ENCODE data around the gene ZBTB20.
A peak's percentile ranks its signal among the peaks of the same experiment; 100 is the strongest.

Gene ZBTB20

GRCh38 chr3:114502204-114502603 lies 644.9 kb downstream of the ZBTB20 start:
- DNase-seq: no peak

DNA sequence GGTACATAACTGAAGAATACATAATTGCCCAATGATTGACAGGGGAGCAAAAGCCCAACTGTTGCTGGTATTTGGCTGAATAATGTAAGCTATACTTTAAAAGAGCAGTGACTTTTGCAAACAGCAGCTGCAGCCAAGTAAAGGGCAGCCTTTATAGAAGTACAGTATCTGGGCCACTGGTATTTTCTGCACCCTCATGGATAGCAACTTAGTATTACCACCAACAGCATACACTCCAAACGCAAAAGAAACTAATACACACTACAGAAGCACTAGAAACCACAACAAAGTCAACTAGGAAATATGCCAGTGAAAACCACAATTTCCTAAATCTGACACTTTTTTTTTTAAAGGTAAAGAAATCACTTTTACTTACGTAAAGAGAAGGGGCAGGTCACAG lies 647.1 kb downstream of the ZBTB20 start:
- no peak for DNase-seq

DNA sequence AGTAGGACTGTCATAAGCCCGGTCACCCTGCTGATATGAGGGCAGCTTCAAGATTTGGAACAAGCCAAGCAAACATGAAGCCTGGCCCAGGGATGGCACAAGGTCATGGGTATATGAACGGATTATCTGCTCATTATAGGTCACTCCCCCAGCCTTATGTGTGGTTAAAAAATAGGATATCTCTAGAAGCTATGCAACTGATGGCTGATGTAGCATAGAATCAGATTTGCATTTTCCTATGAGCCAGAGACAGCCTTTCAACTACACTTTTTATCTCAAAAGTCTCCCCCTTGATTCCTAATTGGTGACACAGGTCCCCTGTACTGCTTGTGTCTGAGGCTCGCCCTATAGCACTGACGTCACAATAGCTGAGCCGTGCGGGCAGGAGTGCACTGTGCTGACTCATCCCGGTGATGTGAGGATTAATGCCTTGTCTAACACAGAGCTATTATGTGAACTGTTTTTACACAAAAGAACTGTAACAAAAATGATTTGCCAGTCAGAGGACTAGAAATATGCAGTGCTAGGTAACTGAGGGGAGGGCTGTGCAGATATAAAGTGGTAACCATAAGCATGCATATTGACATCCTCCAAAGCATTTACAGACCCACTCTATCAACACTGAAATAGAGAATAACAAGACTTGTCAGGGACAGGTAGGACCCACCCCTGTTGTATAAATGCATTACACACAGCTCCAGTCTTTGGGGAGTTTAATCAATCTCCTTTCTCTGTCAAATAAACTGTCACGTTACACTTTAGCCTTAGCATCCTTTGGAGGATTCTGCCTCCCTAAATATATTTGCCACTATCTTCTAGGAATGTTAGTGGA lies 648.3 kb downstream of the ZBTB20 start:
- peak in 1 of 2 experiments; percentile 22 for DNase-seq

DNA sequence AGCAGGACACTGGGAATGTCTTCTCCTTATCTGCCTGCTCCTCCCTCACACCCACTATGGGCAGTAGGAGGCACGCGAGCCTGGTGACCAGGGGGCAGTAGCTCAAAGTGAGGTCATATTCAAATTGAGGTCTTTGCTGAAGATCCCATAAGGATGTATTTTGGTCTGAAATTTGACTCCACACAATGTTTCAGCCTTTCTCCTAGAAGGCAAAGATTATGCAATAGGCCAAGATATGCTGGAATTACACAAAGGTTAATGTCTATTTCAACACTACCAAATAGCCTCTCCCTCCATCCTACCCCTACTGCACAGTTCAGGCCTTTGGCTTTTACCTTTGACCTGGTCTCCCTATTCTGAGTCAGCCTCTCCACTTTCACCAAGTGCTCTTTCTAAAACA lies 650.2 kb downstream of the ZBTB20 start:
- DNase-seq: no peak

DNA sequence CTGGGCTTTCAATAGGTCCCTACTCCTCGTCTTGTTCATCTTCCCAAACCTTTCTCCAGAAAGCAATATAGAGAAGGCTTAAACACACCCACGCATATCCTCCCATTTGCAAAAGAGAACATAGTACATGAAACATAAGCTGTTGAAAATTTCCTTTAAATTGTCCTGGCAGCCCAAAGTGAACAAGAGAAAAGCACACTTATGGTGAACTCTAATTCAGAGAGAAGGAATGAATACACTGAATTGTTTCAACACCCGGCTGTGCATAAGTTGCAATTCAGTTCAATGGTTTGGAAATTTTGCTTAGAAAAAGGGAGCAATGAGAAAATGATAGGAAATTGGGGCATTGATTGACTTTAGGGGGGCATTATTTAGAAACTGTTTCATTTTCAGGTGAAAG lies 650.6 kb downstream of the ZBTB20 start:
- DNase-seq: no peak

- DNase-seq: no peak
Measured at GRCh38 chr3:114496021-114496434, 651.1 kb downstream of the ZBTB20 start.

DNA sequence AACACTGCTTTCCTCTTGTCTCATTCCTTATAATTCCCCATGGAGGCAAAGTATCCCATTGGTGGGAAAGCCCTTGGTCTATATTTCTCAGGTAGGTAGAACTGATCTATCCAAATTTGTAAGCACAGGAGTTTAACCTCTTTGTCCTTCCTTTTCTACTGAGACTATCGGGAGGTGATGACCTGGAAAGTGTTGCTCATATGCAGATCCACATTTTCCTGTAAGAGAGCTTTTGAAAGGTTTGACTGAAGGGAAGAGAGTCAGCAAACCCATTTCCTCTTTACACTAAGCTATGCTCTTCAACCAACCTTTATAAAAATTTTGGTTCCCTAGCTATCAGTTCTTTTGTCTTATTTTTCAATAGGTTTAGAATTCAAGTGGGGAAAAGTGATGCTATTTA lies 652.6 kb downstream of the ZBTB20 start:
- no peak for DNase-seq

GRCh38 chr3:114490829-114491228 lies 656.3 kb downstream of the ZBTB20 start:
- no peak for DNase-seq

DNA sequence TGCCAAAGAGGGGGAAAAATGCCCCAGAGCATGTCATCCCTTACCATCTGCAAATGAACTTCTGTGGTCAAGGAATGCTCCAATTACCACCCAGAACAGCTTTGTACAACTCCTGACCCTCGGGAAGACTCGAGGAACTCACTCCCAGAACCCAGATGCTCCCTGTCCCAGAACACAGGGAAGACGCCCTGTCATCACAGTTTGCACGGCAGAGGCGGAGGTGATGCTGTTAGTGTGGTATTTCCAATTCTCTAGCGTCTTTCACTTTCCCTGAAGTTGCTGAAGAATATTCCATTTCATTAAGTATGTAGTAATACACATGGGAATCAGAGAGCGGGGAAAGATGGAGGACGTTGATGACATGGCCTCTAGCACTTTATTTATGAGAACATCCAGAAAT lies 659.6 kb downstream of the ZBTB20 start:
- DNase-seq: no peak

- no peak for DNase-seq
Measured at GRCh38 chr3:114484919-114485318, 662.2 kb downstream of the ZBTB20 start.

DNA sequence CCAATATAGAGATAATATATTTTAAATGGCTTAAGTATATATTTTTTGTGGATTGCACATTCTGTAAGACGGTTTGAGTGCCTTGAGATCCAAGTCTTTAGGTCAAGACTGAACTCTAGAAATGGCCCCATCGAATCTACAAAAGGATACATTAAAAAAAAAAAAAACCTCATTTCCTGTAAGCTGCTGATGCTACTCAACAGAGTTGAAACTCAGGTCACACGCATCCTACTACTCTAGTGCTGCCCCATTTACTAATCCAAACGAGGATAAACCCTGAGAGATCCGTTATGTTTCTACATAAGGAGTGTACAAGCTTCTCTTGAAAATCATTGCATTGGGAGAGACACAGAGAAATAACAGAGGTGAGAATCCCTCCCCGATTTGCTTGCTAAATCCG lies 666.0 kb downstream of the ZBTB20 start:
- DNase-seq: no peak

DNA sequence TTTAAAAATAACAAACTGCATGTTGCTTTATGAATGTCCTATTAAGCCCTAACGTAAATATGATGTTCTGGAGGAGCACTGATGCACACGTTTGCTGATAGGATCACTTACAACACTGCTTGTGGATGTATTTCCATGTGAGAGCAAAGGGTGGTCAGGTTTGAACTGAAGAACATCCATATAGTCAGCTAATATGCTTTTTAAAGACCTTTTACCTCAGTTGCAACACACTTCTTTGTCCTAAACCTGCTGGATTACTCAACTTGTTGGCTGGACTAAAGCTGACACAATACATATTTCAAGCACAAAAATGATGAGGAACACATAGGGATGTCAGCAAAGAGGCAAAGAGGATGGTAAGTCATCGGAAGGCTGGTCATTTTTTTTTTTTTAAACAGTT lies 666.6 kb downstream of the ZBTB20 start:
- DNase-seq: no peak

- DNase-seq: no peak
Measured at GRCh38 chr3:114478801-114479200, 668.3 kb downstream of the ZBTB20 start.

- DNase-seq: no peak
Measured at GRCh38 chr3:114476511-114476910, 670.6 kb downstream of the ZBTB20 start.

DNA sequence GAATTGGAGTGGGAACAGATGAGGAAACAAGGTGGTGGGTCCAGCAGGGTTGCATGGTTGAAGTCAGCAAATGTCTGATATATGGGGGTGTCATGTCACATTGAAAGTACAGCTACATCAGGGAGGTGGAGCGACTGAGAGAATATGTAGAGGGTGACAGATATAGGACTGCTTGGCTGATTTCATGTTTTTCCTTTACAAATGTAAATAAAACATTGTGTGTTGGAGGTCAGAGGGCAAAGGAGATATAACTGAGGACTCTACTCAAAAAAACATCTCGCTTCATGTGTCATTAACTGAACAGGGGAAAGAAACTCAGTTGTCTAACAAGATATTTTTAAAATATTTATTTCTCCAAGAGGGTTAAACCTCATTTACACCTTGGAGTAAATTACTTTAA lies 675.6 kb downstream of the ZBTB20 start:
- DNase-seq: no peak

- DNase-seq: no peak
Measured at GRCh38 chr3:114469070-114469469, 678.0 kb downstream of the ZBTB20 start.

DNA sequence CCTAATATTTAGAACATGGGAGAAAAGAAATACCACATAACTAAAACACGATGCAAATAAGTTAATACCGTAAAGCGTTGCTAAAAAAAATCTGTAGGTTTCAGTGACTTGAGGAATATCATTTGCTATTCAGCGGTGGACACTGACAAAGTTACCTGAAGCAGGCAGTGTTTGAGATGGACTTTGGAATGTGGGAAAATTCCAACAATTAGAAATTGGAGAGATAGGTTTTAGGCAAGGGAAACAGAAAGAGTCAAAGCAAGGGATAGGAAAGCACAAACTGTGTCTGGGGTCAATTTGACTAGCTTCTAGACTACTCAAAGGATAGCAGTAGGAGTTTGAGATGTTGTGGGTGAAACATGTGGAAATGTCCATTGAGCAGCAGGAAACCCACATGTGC lies 680.3 kb downstream of the ZBTB20 start:
- no peak for DNase-seq

DNA sequence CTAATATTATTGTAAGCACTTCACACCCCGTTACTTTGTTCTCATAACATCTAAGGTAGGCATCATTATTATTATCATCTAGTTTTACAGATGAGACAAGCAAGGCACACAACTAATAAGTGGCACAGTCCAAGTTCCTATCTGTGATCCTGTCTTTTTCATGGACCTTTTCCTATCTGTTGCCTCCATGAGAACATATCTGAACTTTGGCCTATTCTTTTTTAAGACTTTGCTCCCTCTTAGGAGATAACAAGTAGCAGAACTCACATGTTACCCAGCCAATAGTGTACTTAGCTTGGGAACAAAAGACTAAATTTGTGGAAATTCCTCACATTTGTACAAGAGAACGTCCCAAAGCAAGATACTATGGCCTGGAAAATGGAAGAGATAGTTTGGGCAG lies 680.8 kb downstream of the ZBTB20 start:
- no peak for DNase-seq

DNA sequence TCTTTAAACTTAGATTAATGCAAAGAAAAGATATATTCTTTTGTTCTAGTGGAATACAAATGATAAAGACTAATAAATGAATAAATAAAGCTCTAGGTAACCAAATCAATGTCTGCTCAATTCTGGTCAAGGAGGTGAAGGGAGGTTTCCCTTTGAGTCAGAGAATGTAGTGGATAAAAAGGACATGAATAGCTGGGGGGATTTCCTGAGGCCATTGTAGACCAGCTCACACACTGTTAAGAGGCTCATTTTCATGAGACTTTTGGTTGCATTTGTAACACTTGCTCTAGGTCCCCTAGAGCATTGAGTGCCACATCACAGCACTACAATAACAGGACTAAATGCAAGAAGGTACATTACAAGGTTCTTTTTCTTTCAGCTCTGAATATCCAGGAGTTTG lies 682.5 kb downstream of the ZBTB20 start:
- DNase-seq: no peak

- DNase-seq: no peak
Measured at GRCh38 chr3:114462750-114463149, 684.3 kb downstream of the ZBTB20 start.

GRCh38 chr3:114460459-114460858 lies 686.6 kb downstream of the ZBTB20 start:
- DNase-seq: no peak

DNA sequence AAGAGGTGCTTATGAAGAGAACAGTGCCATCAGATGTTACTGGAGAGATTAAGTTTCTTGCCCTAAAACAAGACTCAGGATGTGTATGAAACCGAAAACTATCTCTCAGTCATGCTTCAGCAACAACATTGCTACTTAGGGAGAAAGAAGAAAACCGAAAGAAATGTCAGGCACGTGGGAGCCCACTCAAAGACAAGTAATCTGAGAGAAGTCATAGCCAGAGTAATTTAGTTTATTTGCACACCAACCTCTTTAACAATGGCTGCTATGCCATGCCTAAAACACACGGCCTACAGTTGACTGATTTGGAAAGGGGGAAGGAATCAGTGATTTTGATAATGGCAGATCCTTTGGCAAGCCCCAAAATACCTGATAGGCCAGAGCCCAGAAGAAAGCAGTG lies 690.3 kb downstream of the ZBTB20 start:
- no peak for DNase-seq

- DNase-seq: no peak
Measured at GRCh38 chr3:114455432-114455831, 691.7 kb downstream of the ZBTB20 start.

- DNase-seq: no peak
Measured at GRCh38 chr3:114454551-114455251, 692.4 kb downstream of the ZBTB20 start.

DNA sequence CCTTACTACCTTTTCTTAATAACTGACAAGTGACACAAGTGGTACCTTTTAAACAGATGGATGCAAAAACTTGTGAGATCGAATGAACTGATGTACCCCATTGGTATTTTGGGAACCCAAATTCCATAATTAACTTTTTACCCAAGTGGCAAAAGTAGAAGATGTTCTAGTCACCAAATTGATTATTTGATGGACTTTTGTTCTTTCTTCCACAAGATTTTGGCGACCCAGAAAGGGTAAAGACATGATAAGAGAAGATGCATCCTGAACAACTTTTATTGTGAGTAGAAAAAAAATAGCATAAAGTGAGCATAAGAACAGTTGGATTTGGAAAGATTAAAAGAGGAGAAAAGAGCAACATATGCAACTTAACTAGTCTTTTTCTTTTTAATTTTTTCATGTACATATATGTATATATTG lies 693.7 kb downstream of the ZBTB20 start:
- DNase-seq: no peak

Measured in NCI-H1930 (cell line).